ENCODE measurements around the gene GTF2IRD1. TPM values are rescaled to one million over a fixed set of nuclear protein-coding genes. Genes with fewer than 3 reads are reported as not detected.
"Not testable (repeated sequence)": the region's sequence is repeated elsewhere in the genome, so short reads cannot be mapped to it uniquely, and the experiment has no call there.

Gene GTF2IRD1
- polyA plus RNA-seq, 1 donor = 50.8 TPM

- no peak for DNase-seq
Measured at GRCh38 chr7:74470504-74470903, 16.8 kb downstream of the GTF2IRD1 start.

GRCh38 chr7:74473116-74473515 is 19.4 kb downstream of the GTF2IRD1 start:
- no peak for DNase-seq

DNA sequence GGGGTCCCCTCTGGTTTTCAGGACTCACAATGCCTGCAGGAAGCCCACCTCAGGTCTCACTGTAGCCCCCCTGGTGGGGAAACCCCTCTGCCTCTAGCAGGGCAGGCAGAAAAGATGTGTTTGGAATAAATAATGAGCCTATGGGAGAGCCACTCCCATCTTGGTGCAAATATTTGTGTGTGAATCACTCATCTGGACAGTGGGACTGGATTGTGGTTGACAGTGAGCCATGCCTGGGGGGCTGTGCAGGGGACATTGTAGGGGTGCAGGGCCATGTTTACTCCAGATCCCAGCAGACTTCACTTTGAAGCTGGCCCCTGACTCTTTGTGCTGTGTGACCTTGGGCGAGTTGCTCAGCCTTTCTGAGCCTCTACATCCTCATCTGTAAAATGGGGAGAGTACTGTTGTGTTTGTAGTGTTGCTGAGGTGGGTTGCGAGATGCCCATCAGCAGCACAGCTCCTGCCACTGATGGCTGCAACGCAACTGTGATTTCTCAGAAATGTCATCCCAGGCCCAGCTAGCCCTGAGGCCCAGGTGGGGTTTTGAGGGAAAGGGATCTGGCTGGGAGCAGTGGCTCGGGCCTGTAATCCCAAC is 20.7 kb downstream of the GTF2IRD1 start:
- DNase-seq = no peak

DNA sequence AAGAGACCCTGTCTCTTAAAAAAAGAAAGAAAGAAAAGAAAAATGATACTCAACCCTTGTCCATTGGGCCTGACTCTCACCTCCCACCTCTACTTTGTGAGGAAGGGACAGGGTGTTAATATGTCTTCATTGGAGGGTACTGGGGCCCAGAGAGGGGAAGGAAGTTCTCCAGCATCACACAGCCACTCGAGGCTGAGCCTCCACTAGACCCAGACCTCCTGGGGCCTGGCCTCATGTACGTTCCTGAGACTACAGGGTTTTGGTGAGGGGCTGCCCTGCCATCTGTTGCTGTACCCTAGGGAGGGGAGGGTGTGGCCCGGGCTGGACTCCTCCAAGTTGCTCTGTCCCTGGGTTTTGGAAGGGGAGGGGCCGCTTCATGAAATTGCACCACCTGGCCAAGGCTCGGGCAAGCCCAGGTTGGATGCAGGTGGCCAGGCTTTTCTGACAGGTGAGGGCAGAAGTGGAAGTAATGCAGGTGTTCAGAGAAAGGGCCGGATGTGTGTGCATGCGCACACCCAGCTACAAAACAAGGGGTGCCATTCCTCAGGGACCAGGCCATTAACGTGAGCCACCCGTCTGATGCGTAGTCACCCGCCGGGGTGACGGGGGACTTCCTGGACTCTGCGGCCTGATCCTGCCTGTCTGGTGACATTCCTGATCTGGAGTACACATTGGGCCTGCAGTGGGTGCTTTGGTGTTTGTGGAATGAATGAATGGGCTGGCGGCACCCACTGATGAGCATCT is 21.7 kb downstream of the GTF2IRD1 start:
- no peak for DNase-seq

GRCh38 chr7:74475987-74476350 is 22.3 kb downstream of the GTF2IRD1 start:
- DNase-seq = no peak

GRCh38 chr7:74476626-74477025 is 22.9 kb downstream of the GTF2IRD1 start:
- no peak for DNase-seq

- no peak for DNase-seq
Measured at GRCh38 chr7:74478671-74479065, 25.0 kb downstream of the GTF2IRD1 start.

DNA sequence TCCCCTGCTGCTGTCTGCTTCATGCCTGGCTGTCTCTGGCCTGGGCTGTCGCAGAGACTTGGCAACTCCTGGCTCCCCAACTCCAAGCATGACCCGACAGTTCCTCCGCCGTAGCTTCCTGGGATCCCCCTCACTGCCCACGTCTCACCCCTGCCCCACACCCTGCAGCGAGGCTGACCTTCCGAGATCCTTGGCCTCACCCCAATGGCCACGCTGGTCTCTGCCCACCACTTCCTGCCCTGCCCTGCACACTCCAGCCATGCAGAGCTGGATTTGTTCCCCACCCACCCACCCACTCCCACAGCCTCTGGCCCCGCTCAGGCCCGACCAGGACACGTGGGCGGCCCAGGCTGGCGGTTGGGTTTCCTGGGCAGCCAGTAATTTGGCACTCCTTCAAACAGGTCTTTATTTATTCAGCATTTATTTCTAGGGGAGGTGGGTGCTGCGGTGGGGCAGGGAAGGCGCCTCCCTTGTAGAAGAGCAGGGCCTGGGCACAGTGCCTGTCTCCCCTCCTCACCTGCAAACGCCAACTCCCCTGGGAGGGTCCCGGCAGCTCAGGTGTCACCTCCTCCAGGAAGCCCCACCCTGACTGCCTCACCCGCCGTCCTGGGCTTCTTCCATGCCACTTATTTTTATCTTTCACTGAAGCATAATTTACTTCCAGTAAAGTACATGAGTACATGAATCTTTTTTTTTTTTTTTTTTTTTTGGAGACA is 25.5 kb downstream of the GTF2IRD1 start:
- no peak for DNase-seq

DNA sequence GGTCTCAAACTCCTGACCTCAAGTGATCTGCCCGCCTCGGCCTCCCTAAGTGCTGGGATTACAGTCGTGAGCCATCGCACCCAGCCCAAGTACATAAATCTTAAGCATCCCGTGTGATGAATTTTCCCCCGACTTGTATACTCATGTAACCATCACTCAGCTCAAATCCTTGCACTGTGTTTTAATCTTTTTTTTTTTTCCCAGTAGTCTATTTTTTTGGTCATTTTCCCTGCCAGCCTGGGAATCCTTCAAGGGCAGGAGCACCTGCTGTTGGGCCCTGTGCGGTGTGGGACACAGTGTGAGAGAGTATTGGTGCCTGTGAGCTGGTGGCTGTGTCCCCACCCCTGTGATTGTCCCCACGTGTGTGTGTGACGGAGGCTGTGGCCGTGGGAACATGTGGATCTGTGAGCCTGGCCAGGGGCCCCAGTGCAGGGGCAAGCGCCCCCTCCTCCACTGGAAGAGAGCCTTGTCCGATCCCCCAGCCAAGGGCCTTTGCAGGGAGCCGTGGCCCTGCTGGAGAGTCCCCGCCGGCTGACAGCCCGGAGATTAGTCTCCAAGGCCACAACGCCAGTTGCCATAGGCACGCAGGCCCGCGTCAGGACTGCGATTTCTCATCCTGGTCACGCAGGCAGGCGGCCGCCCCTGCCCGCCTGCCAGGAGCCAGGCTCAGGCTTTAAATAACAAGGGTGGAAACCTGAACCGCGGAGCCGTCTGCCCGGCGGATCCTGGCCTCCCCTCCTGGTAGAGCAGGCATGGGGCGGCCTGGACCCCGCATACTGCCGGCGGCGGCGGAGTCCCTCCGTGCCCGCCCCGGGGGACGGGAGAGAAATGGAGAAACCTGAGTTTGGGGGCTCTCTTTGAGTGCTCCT is 26.5 kb downstream of the GTF2IRD1 start:
- peak; percentile 69 for DNase-seq

DNA sequence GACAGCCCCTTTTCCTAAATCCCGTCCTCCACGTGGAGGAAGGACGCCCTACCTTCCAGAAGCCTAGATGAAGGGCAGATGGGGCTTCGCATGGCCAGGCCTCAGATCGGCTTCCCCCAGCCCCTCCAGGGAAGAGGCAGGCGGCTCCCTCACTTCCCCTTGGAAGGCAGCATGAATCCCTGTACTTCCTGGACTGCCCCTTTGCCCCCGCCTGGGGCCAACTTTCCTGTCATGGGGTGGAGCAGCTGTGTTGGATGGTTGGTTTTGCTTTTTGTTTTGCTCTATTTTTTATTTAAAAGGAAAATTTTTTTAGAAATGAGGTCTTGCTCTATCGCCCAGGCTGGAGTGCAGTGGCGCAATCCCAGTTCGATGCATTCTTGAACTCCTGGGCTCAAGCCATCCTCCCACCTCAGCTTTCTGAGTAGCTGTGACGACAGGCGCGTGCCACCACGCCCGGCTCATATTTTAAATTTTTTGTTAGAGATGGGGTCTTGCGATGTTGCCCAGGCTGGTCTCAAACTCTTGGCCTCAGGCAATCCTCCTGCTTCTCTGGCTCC is 27.2 kb downstream of the GTF2IRD1 start:
- DNase-seq = peak; percentile 48

DNA sequence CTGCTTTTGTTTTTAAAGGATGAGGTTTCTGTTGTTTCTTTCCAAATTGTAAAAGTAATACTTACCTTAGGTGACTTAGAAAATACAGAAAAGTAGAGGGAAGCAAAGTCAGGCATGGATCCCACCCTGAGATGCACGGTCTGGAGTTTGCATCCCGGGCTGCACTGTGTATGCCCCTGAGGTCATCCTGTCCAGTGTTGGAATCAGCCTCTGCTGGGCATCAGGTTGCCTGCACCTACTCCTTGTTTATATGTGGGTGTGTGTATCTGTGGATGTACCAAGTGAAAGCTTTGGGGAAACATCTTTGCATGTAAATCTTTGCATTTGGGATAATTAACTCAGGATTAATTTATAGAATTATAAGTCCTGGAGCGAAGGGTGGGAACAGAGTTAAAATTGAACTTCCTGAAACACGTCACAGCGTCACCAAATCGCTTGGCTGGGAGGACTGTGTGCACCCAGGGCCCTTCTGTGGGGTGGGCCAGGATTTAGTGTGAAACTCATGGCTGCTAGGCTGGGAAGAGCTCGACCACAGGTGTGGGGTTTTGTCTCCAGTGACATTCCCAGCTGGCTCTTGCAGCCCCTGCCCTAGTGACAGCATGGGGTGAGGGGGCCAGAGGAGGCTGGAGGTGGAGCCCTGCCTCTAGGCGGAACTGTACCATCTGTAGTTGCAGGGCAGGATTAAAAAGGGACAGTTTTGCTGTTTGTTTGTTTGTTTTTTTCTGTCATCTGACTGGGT is 27.9 kb downstream of the GTF2IRD1 start:
- no peak for DNase-seq

GRCh38 chr7:74482197-74482467 is 28.4 kb downstream of the GTF2IRD1 start:
- DNase-seq = no peak

DNA sequence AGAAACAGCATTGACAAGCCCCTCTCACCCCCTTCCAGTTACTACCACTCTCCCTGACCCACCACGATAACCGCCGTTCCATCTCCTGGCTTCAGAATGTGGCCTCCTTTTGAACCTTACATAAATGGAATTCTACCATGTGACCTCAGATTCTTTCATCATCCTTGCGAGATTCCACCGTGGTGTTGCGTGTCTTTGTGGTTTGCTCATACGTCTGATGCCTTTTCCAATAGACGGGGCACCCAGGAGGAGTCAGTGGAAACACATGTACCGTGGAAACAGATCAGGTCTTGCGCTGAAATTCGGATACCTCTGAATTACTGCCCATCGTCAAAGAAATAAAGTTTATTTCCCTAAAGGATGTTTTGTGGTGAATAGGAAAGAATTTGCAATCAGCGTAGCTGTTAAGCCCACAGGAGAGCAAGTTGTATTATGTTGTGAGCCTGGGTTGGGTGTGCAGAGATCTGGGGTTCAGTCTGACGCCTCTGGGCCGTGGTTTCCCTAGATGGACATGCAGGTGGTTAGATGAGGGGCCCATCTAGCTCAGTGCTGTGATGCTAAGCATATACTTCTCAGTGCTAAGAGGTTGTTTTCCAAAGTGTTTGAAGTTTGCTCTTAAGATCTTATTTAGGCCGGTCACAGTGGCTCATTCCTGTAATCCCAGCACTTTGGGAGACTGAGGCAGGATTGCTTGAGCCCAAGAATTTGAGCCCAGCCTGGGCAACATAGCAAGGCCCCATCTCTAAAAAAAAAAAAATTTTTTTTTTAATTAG is 29.1 kb downstream of the GTF2IRD1 start:
- DNase-seq = no peak

- DNase-seq = no peak
Measured at GRCh38 chr7:74483402-74484336, 30.0 kb downstream of the GTF2IRD1 start.

GRCh38 chr7:74485611-74486010 is 31.9 kb downstream of the GTF2IRD1 start:
- DNase-seq = no peak

GRCh38 chr7:74488518-74489030 is 34.9 kb downstream of the GTF2IRD1 start:
- not testable (repeated sequence) for DNase-seq

GRCh38 chr7:74489997-74490945 is 36.6 kb downstream of the GTF2IRD1 start:
- no peak for DNase-seq

DNA sequence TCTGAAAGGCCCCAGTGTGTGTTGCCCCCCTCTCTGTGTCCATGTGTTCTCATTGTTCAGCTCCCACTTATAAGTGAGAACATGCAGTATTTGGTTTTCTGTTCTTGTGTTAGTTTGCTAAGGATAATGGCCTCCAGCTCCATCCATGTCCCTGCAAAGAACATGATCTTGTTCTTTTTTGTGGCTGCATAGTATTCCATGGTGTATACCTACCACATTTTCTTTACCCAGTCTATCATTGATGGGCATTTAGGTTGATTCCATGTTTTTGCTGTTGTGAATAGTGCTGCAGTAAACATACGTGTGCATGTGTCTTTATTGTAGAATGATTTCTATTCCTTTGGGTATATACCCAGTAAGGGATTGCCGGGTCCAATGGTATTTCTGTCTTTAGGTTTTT is 37.8 kb downstream of the GTF2IRD1 start:
- not testable (repeated sequence) for DNase-seq

- no peak for DNase-seq
Measured at GRCh38 chr7:74493295-74493694, 39.6 kb downstream of the GTF2IRD1 start.

Data from hindlimb muscle (tissue), 1 donor.